ENCODE data around the gene LYRM1. TPM values are rescaled to one million over a fixed set of nuclear protein-coding genes. Genes with fewer than 3 reads are reported as not detected.
"Not testable (repeated sequence)": the region's sequence is repeated elsewhere in the genome, so short reads cannot be mapped to it uniquely, and the experiment has no call there.

LYRM1 gene
- polyA plus RNA-seq, 1 donor (not counting 4 experiments of a cell fraction or from before 2014, with no cell fraction given), result 21.7 TPM

GRCh38 chr16:20942256-20942655 lies 41.7 kb downstream of the LYRM1 start:
- H3K79me2 ChIP-seq (ENCODE audit: control insufficient read depth, insufficient read depth, low read length), result no peaks in the 10 kb centered on the region
- H3K4me1 ChIP-seq (ENCODE audit: control insufficient read depth, extremely low read depth, insufficient read depth, low read length), result peaks cover 14% of the 10 kb centered on the region
- H3K9me3 ChIP-seq (ENCODE audit: control insufficient read depth, low read depth, low read length), result no peaks in the 10 kb centered on the region

GRCh38 chr16:20944861-20945574 lies 44.4 kb downstream of the LYRM1 start:
- Histone ChIP-seq H3K9me1 (ENCODE audit: control insufficient read depth, extremely low read depth, insufficient read depth, low read length) (no peaks in the 10 kb centered on the region), H3K79me2 (ENCODE audit: control insufficient read depth, insufficient read depth, low read length) (no peaks in the 10 kb centered on the region), H2AFZ (ENCODE audit: control insufficient read depth, low read length) (no peak overlapping the region), H3K27me3 (ENCODE audit: control insufficient read depth, extremely low read depth, insufficient read depth, low read length) (no peaks in the 10 kb centered on the region), H3K9ac (ENCODE audit: control insufficient read depth, extremely low read depth, insufficient read depth, low read length) (no peak overlapping the region), H3K4me1 (ENCODE audit: control insufficient read depth, extremely low read depth, insufficient read depth, low read length) (peaks cover 12% of the 10 kb centered on the region), H3K27ac (ENCODE audit: control insufficient read depth, insufficient read depth, low read length) (no peak overlapping the region), H3K36me3 (ENCODE audit: control insufficient read depth in 2 of 2, extremely low read depth in 1 of 2, insufficient read depth in 2 of 2, low read length in 2 of 2) (no peaks in the 10 kb centered on the region), H3K9me3 (ENCODE audit: control insufficient read depth, low read depth, low read length) (no peaks in the 10 kb centered on the region), H3K4me3 (ENCODE audit: control insufficient read depth in 2 of 3, extremely low read depth in 1 of 3, insufficient read depth in 2 of 3, low read depth in 1 of 3, low read length in 3 of 3) (no peak overlapping the region), H4K20me1 (ENCODE audit: control insufficient read depth, extremely low read depth, insufficient read depth, low read length) (no peaks in the 10 kb centered on the region), H3K4me2 (ENCODE audit: control insufficient read depth, extremely low read depth, insufficient read depth, low read depth, low read length) (no peak overlapping the region)
- dilution Hi-C loops (cut with MboI; ENCODE audit: extremely low pct_ligation_motif_present, low sequenced_read_pairs), result no loop called here
- TF ChIP-seq, protein P1, sequence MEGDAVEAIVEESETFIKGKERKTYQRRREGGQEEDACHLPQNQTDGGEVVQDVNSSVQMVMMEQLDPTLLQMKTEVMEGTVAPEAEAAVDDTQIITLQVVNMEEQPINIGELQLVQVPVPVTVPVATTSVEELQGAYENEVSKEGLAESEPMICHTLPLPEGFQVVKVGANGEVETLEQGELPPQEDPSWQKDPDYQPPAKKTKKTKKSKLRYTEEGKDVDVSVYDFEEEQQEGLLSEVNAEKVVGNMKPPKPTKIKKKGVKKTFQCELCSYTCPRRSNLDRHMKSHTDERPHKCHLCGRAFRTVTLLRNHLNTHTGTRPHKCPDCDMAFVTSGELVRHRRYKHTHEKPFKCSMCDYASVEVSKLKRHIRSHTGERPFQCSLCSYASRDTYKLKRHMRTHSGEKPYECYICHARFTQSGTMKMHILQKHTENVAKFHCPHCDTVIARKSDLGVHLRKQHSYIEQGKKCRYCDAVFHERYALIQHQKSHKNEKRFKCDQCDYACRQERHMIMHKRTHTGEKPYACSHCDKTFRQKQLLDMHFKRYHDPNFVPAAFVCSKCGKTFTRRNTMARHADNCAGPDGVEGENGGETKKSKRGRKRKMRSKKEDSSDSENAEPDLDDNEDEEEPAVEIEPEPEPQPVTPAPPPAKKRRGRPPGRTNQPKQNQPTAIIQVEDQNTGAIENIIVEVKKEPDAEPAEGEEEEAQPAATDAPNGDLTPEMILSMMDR (optimal IDR thresholded peaks at IDR 0.05 in 1 of 3, IDR thresholded peaks at IDR 0.05 in 1 of 3, conservative IDR thresholded peaks at IDR 0.05 in 1 of 3; ENCODE audit: extremely low read depth in 1 of 3, insufficient read depth in 2 of 3, low read length in 3 of 3), result peak in 1 of 3 experiments; percentile 40
- TF ChIP-seq EZH2 (IDR thresholded peaks at IDR 0.05; ENCODE audit: low read length), result no peak
- DNase-seq (ENCODE audit: low read depth, low spot score), result no peak
- no peak for FAIRE-seq

More at GRCh38 chr16:20942256-20942655, 41.7 kb downstream of the LYRM1 start:
- no peaks in the 10 kb centered on the region for H3K27me3 ChIP-seq (ENCODE audit: control insufficient read depth, extremely low read depth, insufficient read depth, low read length)
- H3K9ac ChIP-seq (ENCODE audit: control insufficient read depth, extremely low read depth, insufficient read depth, low read length), result no peak overlapping the region
- peak overlapping the region; percentile 55 for H2AFZ ChIP-seq (ENCODE audit: control insufficient read depth, low read length)
- no peaks in the 10 kb centered on the region for H4K20me1 ChIP-seq (ENCODE audit: control insufficient read depth, extremely low read depth, insufficient read depth, low read length)
- H3K9me1 ChIP-seq (ENCODE audit: control insufficient read depth, extremely low read depth, insufficient read depth, low read length), result no peaks in the 10 kb centered on the region
- no peak for DNase-seq (ENCODE audit: low read depth, low spot score)
- H3K4me2 ChIP-seq (ENCODE audit: control insufficient read depth, extremely low read depth, insufficient read depth, low read depth, low read length), result no peak overlapping the region
- no peak overlapping the region for H3K27ac ChIP-seq (ENCODE audit: control insufficient read depth, insufficient read depth, low read length)
- no peak for FAIRE-seq
- no peaks in the 10 kb centered on the region for H3K36me3 ChIP-seq (ENCODE audit: control insufficient read depth in 2 of 2, extremely low read depth in 1 of 2, insufficient read depth in 2 of 2, low read length in 2 of 2)
- TF ChIP-seq, protein P1 (optimal IDR thresholded peaks at IDR 0.05 in 1 of 3, IDR thresholded peaks at IDR 0.05 in 1 of 3, conservative IDR thresholded peaks at IDR 0.05 in 1 of 3; ENCODE audit: extremely low read depth in 1 of 3, insufficient read depth in 2 of 3, low read length in 3 of 3), result no peak
- no peak for TF ChIP-seq EZH2 (IDR thresholded peaks at IDR 0.05; ENCODE audit: low read length)
- dilution Hi-C loops (cut with MboI; ENCODE audit: extremely low pct_ligation_motif_present, low sequenced_read_pairs), result no loop called here
- H3K4me3 ChIP-seq (ENCODE audit: control insufficient read depth in 2 of 3, extremely low read depth in 1 of 3, insufficient read depth in 2 of 3, low read depth in 1 of 3, low read length in 3 of 3), result no peak overlapping the region

DNA sequence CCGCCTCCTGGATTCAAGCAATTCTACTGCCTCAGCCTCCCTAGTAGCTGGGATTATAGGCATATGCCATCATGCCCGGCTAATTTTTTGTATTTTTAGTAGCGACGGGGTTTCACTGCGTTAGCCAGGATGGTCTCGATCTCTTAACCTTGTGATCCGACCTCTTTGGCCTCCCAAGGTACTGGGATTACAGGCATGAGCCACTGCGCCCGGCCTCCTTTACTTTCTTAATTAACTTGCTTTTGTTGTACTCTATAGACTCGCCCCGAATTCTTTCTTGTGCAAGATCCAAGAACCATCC lies 45.0 kb downstream of the LYRM1 start:
- H3K4me3 ChIP-seq (ENCODE audit: control insufficient read depth in 2 of 3, extremely low read depth in 1 of 3, insufficient read depth in 2 of 3, low read depth in 1 of 3, low read length in 3 of 3); dilution Hi-C loops (cut with MboI; ENCODE audit: extremely low pct_ligation_motif_present, low sequenced_read_pairs); H3K79me2 ChIP-seq (ENCODE audit: control insufficient read depth, insufficient read depth, low read length); FAIRE-seq; H3K9me1 ChIP-seq (ENCODE audit: control insufficient read depth, extremely low read depth, insufficient read depth, low read length); H3K4me2 ChIP-seq (ENCODE audit: control insufficient read depth, extremely low read depth, insufficient read depth, low read depth, low read length); DNase-seq (ENCODE audit: low read depth, low spot score); H3K9me3 ChIP-seq (ENCODE audit: control insufficient read depth, low read depth, low read length); H3K27ac ChIP-seq (ENCODE audit: control insufficient read depth, insufficient read depth, low read length); H4K20me1 ChIP-seq (ENCODE audit: control insufficient read depth, extremely low read depth, insufficient read depth, low read length); H3K27me3 ChIP-seq (ENCODE audit: control insufficient read depth, extremely low read depth, insufficient read depth, low read length); H3K9ac ChIP-seq (ENCODE audit: control insufficient read depth, extremely low read depth, insufficient read depth, low read length); H3K36me3 ChIP-seq (ENCODE audit: control insufficient read depth in 2 of 2, extremely low read depth in 1 of 2, insufficient read depth in 2 of 2, low read length in 2 of 2); H2AFZ ChIP-seq (ENCODE audit: control insufficient read depth, low read length): not testable (repeated sequence)
- peaks cover 12% of the 10 kb centered on the region for H3K4me1 ChIP-seq (ENCODE audit: control insufficient read depth, extremely low read depth, insufficient read depth, low read length)
